A549 treated with AZD9567 at 1 μM for 4 hours (cell line): ENCODE data around the gene VAMP4. TPM values are rescaled to one million over a fixed set of nuclear protein-coding genes. Genes with fewer than 3 reads are reported as not detected.

Source experiments
- total RNA-seq: library from RNA; stranded (reverse); fragments of 200-300 nt; extraction: Qiagen RNA extraction; gene quantifications from 5 replicates; pipeline ENCODE4 v1.2.3, GENCODE V29; 2022; ENCODE audit not compliant: insufficient read depth

VAMP4 gene, protein sequence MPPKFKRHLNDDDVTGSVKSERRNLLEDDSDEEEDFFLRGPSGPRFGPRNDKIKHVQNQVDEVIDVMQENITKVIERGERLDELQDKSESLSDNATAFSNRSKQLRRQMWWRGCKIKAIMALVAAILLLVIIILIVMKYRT
- total RNA-seq: 1.2 to 5.0 TPM (median 4.5 TPM) in 5 replicates

GRCh38 chr1:171741872-171742576 is at the start of gene VAMP4:
Gene VAMP4 (minus strand): TSS chr1:171742065. CDS start chr1:171738414, 3,651 bp downstream.

DNA sequence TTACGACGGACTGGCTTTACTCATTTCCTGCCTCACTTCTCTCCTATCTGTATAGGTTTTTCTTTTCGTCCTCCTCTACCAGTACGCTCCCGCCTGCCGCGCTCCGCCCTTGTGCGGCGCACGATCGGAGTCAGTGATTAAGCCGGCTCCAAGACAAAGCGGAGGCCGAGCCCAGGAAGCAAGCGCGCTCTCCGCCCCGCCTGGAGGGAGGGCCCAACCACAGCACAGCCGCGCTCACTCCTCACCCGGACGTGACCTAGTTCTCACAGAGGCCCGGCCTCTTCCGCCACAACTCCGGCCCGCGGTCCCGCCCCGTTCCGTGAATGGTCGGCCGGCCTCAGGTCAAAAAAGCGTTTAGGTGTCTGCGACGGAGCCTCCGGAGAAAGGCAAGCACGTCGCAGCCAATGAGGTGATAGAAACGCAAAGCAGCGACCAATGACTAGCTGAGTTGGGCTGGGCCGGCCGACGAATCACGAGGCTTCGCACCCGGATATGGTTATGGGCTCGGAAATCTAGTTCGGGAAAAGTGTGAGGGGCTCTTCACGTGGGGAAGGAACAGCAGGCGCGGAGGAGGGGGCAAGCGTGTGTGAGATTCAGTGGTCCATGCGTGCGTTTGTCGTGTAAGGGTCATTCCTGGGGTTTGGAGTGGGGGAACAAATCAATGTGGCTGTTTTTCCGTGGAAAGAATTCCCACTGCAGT is 39.5 kb upstream of the VAMP4 start, which contains the start of gene METTL13:
Gene METTL13 (plus strand): TSS at position 485 of the 700 bp plus-strand sequence. CDS start 308 bp downstream, outside the sequence.

DNA sequence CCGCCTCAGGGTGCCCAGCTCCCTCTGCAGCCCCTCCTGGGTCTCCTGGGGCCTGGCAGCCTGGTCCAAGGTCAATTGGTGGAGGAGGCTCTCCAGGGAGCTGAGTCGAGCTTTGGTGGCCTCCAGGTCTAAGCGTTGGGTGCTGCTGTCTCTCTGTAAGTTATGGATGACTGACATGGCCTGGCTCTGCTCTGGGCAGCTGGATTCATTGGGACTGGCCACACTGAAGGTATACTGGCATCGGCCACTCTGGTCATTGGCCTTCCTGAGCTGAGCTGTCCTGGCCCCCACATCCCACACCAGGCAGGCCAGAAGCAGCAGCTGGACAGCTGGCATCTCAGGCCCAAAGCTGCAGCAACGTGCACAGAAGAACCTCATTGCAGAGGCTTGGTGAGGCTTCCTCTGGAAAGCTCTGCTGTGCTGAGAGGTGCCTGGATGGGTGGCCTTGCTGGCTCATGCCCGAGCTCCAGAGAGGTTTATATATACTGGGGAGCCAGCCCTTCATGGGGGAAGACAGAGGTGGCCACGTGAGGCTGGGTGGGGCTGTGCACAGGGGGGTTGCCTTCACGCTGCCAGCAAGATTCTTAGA is 89.5 kb downstream of the VAMP4 start, which contains the start of gene MYOC:
Gene MYOC (minus strand): TSS at position 455 of the 589 bp plus-strand sequence. CDS start 77 bp downstream, at position 378.

Other genes with a start within 250 kb of the VAMP4 start
- gene MYOCOS, start 119.8 kb downstream of the VAMP4 start, total RNA-seq: not detected in 5 replicates
- not detected in 5 replicates for gene MYOC, start 89.4 kb downstream of the VAMP4 start, total RNA-seq
- gene METTL13, start 39.6 kb upstream of the VAMP4 start, total RNA-seq: 38.3 to 45.2 TPM (median 41.8 TPM) in 5 replicates
- gene DNM3, start 99.4 kb upstream of the VAMP4 start, total RNA-seq: 0.46 to 0.72 TPM (median 0.53 TPM) in 4 of 5 replicates, not detected in the other